Thyroid gland (tissue), 4 donors: ENCODE data around the gene DSP. TPM values are rescaled to one million over a fixed set of nuclear protein-coding genes. Genes with fewer than 3 reads are reported as not detected.

Experiments used
- DNase-seq, 2 donors: peaks; one replicate each; pipeline ENCODE4 v3.0.0-alpha.2; 2019
- H3K27ac ChIP-seq, 3 donors: fragments of 200-600 bp; sonication (generic); 1 replicate in 2 of 3; 2 replicates in 1 of 3; pipeline ENCODE4 v1.5.1; 2016 to 2019; ENCODE audit warnings: mild to moderate bottlenecking in 1 of 3, moderate library complexity in 1 of 3
- H3K27me3 ChIP-seq: fragments of 200-600 bp; sonication (generic); one replicate; pipeline ENCODE4 v1.5.1; 2019
- H3K36me3 ChIP-seq, 2 donors: fragments of 200-600 bp; sonication (generic); one replicate each; pipeline ENCODE4 v1.5.1; 2016 to 2019
- H3K4me1 ChIP-seq, 2 donors: fragments of 200-600 bp; sonication (generic); one replicate each; pipeline ENCODE4 v1.5.1; 2017 to 2019
- H3K4me3 ChIP-seq, 3 donors: fragments of 200-600 bp; sonication (generic); replicated peaks in 1 of 3; 1 replicate in 2 of 3; 2 replicates in 1 of 3; pipeline ENCODE4 v1.5.1; 2016; ENCODE audit warnings: mild to moderate bottlenecking in 1 of 3
- H3K9me3 ChIP-seq: fragments of 200-600 bp; sonication (generic); one replicate; pipeline ENCODE4 v1.5.1; 2017
- POLR2A ChIP-seq, 2 donors: fragments of 450-650 bp; IDR thresholded peaks; one replicate each; pipeline ENCODE4 v1.6.1; 2017; ENCODE audit warnings: antibody characterized with exemption in 2 of 2, mild to moderate bottlenecking in 2 of 2, moderate library complexity in 1 of 2
- WGBS, 2 donors: methylation state at CpG; one replicate each; pipeline ENCODE4 v1.1.5; 2017; 5-methylcytosine and 5-hydroxymethylcytosine counted together
- intact Hi-C: fragments of 100-400 bp; cut with DNase I; formaldehyde crosslinking; loops from one replicate; pipeline ENCODE4 v1.15.1; 2023
- total RNA-seq, 4 donors: library from RNA; depleted of rRNA; stranded (reverse); fragments of >200 nt; gene quantifications; one replicate each; pipeline ENCODE4 v1.2.3, GENCODE V29; 2016
- TF ChIP-seq, protein P1 (sequence below), 6 experiments: fragments of 200-600 bp in 3 of 6; fragments of 450-650 bp in 3 of 6; sonication (generic) in 3 of 6; IDR thresholded peaks; one replicate each; pipeline ENCODE4 v1.5.1; 2016 to 2019; ENCODE audit warnings: antibody characterized with exemption in 6 of 6, mild to moderate bottlenecking in 2 of 6, inconsistent platforms in 1 of 6, moderate library complexity in 1 of 6

DSP gene
- total RNA-seq, 4 donors from 2014 or later: 122 to 176 (median 145) TPM

DNA sequence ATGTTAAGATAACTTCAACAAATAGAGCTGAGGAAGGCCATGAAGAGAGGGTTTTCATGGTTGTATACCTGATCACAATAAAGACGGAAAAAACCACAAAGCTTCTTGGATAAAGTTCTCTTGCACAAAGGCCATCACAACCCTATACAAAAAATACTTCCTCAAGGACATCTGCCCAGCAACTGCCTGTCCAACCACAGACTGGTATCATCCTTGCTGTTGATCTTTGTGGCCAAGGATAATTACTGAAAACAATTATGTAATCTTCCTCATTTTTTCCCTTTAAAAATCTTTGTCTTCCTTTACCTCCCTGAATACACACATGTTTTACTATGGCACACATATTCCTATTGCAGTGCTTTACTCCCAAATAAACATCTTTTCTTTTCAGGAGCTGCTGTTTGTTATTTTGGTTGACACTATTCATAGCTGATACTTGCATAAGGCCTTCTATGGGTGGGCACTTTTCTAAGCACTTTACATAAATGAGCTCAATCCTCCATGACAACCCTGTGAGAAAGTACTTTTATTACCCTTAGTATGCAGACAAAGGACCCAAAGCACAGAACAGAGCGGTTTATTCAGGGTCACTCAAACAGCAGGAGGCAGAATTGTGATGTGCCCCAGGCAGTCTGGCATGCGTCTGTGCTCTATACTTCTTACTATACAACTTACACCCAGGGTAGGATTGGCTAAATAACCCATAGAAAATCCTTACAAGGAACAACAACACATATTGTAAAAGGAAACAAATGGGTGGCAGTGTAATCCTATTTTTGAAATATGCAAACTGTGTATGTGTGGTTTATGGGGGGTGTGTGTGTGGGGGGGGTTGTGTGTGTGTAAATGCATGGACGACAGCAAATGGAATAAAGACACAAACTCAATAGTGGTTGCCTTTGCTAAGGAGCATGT is 83.6 kb downstream of the DSP start:
- DNase-seq: no peak
- intact Hi-C loops: no loop called here
- no peaks in the 10 kb centered on the region for H3K9me3 ChIP-seq
- TF ChIP-seq, protein P1, sequence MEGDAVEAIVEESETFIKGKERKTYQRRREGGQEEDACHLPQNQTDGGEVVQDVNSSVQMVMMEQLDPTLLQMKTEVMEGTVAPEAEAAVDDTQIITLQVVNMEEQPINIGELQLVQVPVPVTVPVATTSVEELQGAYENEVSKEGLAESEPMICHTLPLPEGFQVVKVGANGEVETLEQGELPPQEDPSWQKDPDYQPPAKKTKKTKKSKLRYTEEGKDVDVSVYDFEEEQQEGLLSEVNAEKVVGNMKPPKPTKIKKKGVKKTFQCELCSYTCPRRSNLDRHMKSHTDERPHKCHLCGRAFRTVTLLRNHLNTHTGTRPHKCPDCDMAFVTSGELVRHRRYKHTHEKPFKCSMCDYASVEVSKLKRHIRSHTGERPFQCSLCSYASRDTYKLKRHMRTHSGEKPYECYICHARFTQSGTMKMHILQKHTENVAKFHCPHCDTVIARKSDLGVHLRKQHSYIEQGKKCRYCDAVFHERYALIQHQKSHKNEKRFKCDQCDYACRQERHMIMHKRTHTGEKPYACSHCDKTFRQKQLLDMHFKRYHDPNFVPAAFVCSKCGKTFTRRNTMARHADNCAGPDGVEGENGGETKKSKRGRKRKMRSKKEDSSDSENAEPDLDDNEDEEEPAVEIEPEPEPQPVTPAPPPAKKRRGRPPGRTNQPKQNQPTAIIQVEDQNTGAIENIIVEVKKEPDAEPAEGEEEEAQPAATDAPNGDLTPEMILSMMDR (IDR thresholded peaks at IDR 0.05): no peak
- no peak for TF ChIP-seq POLR2A (IDR thresholded peaks at IDR 0.05)
- no peaks in the 10 kb centered on the region for H3K4me1 ChIP-seq
- no peaks in the 10 kb centered on the region for H3K27me3 ChIP-seq
- H3K27ac ChIP-seq: no peak overlapping the region
- no peaks in the 10 kb centered on the region for H3K36me3 ChIP-seq
- WGBS, 2 donors: 68 to 79% methylated on average over 4 of the region's 4 CpGs
- no peak overlapping the region for H3K4me3 ChIP-seq

DNA sequence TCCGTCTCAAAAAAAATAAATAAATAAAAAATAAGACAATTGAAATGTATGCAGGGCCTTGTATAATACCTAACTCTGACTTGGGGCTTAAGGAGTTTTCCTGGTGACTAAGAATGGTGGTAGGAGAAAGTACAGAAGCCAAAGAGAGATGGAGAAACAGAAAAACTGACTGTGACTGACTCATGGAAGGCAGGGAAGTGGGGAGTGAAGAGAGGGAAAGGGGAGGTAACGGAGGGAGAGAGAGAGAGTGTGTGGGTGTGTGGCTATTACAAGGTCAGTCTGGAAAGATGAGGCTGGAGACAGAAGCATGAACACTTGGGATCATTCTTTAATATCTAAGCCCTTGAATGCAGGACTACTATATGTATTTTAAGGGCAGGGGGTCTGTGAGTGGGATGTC is 87.0 kb downstream of the DSP start:
- Histone ChIP-seq H3K9me3 (no peaks in the 10 kb centered on the region), H3K4me3 (no peak overlapping the region), H3K27me3 (no peaks in the 10 kb centered on the region), H3K4me1 (peaks cover 1 to 12% of the 10 kb centered on the region in 2 donors), H3K36me3 (no peaks in the 10 kb centered on the region), H3K27ac (no peak overlapping the region)
- DNase-seq: no peak
- intact Hi-C loops: no loop called here
- TF ChIP-seq POLR2A (IDR thresholded peaks at IDR 0.05): no peak
- TF ChIP-seq, protein P1 (IDR thresholded peaks at IDR 0.05): no peak
- WGBS, 2 donors: 84 to 87% methylated on average over 2 of the region's 2 CpGs

DNA sequence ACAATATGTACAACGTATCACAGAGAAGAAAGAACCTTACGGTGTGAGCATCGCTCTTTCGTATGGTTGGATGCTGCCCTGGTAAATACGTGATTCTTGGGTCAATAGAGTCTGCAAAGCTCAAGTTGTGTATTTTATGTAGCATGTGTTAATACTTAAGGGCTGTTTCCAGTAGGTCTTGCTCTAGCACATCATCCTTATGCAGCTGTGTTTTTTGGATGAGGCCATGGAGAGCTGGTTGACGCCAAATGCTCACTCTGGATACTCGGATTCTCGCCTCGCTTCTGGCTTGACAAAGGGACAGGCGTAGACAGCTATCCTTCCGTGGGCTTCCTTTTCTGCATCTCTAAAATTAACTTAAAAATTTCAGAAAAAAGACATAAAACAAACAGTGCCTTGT is 87.4 kb downstream of the DSP start:
- whole genome bisulfite sequencing, 2 donors: 94 to 95% methylated on average over 11 of the region's 11 CpGs
- no peaks in the 10 kb centered on the region for H3K9me3 ChIP-seq
- H3K4me1 ChIP-seq: peaks cover 6 to 16% of the 10 kb centered on the region in 2 donors
- no peak overlapping the region for H3K4me3 ChIP-seq
- no peak overlapping the region for H3K27ac ChIP-seq
- intact Hi-C loops: no loop called here
- no peaks in the 10 kb centered on the region for H3K36me3 ChIP-seq
- H3K27me3 ChIP-seq: no peaks in the 10 kb centered on the region
- DNase-seq: no peak
- TF ChIP-seq POLR2A (IDR thresholded peaks at IDR 0.05): no peak
- TF ChIP-seq, protein P1 (IDR thresholded peaks at IDR 0.05): no peak

DNA sequence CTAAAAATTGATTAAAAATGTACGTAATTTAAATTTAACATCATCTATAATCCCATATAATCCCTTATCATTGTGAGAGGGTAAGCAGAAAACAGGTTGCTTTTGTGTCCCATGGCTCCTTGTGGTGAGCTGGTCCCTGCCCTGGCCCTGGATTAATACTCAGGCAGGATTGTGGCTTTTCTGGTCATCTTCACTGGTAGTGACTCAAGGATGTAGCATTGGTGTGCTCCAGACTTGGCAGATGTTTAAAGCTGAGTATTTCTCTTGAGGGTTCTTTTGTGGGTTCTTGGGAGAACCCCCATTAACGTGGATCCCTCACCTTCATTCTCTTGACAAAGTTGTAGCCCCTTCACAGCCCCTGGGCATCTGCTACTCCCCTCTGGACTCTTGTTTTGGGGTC is 87.8 kb downstream of the DSP start:
- no peaks in the 10 kb centered on the region for H3K9me3 ChIP-seq
- H3K36me3 ChIP-seq: no peaks in the 10 kb centered on the region
- 55 to 76% methylated on average over 2 of the region's 2 CpGs for WGBS, 2 donors
- H3K4me1 ChIP-seq: peaks cover 8 to 16% of the 10 kb centered on the region in 2 donors
- no peak for TF ChIP-seq POLR2A (IDR thresholded peaks at IDR 0.05)
- TF ChIP-seq, protein P1 (IDR thresholded peaks at IDR 0.05): no peak
- H3K27ac ChIP-seq: no peak overlapping the region
- no peak for DNase-seq
- intact Hi-C loops: no loop called here
- no peaks in the 10 kb centered on the region for H3K27me3 ChIP-seq
- H3K4me3 ChIP-seq: no peak overlapping the region

DNA sequence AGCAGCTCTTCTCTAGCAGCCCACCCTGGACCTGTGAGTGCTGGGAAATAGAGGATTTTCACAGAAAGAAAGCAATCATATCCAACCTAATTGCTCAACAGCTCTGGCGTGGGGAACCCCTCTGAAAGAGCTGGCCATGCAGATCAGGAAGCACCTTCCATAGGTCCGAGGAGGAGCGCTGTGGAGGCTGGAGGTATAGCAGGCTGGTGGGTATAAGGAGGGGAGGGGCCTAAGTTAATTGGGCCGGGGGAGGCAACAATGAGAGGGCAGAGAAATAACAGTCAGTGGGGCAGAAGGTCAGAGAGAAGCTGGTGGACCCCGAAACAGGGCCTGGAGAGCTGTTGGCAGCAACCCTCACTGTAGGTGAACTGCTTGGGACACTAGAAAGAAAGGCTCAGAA is 89.3 kb downstream of the DSP start:
- H3K36me3 ChIP-seq: no peaks in the 10 kb centered on the region
- H3K9me3 ChIP-seq: no peaks in the 10 kb centered on the region
- no peak for TF ChIP-seq POLR2A (IDR thresholded peaks at IDR 0.05)
- TF ChIP-seq, protein P1 (IDR thresholded peaks at IDR 0.05): no peak
- H3K27ac ChIP-seq: no peak overlapping the region
- no peak overlapping the region for H3K4me3 ChIP-seq
- WGBS, 2 donors: 85 to 92% methylated on average over 5 of the region's 5 CpGs
- DNase-seq: no peak
- H3K4me1 ChIP-seq: peaks cover 8 to 16% of the 10 kb centered on the region in 2 donors
- no peaks in the 10 kb centered on the region for H3K27me3 ChIP-seq
- intact Hi-C loops: no loop called here
